Stimulated activated CD8-positive, alpha-beta memory T cell treated with anti-CD3 and anti-CD28 coated beads, Interleukin-7, amount 100 ng/mL, for 4 hours (primary cell): ENCODE measurements around the gene SHB.

Experiments
- DNase-seq, 2 donors: peaks; one replicate each; pipeline ENCODE4 v3.0.0-alpha.2; 2020; ENCODE audit warnings: low read depth in 2 of 2

Gene SHB

GRCh38 chr9:38008168-38009034 lies 60.6 kb downstream of the SHB start:
- DNase-seq = peak; percentile 34 to 44

- DNase-seq = no peak
Measured at GRCh38 chr9:38007016-38007415, 62.0 kb downstream of the SHB start.

- no peak for DNase-seq
Measured at GRCh38 chr9:38006163-38006562, 62.9 kb downstream of the SHB start.

- DNase-seq = no peak
Measured at GRCh38 chr9:38004809-38005560, 64.0 kb downstream of the SHB start.

GRCh38 chr9:38003946-38004808 lies 64.8 kb downstream of the SHB start:
- DNase-seq = no peak

- no peak for DNase-seq
Measured at GRCh38 chr9:38003230-38003629, 65.8 kb downstream of the SHB start.

GRCh38 chr9:38001430-38001829 lies 67.6 kb downstream of the SHB start:
- DNase-seq = no peak

- no peak for DNase-seq
Measured at GRCh38 chr9:38000735-38001134, 68.3 kb downstream of the SHB start.

- no peak for DNase-seq
Measured at GRCh38 chr9:38000332-38000731, 68.7 kb downstream of the SHB start.

- DNase-seq = no peak
Measured at GRCh38 chr9:37999588-38000189, 69.3 kb downstream of the SHB start.

- DNase-seq = no peak
Measured at GRCh38 chr9:37998881-37999587, 70.0 kb downstream of the SHB start.

GRCh38 chr9:37997636-37998374 lies 71.2 kb downstream of the SHB start:
- DNase-seq = no peak

- no peak for DNase-seq
Measured at GRCh38 chr9:37996819-37997217, 72.2 kb downstream of the SHB start.

- DNase-seq = no peak
Measured at GRCh38 chr9:37995961-37996818, 72.8 kb downstream of the SHB start.

- no peak for DNase-seq
Measured at GRCh38 chr9:37995348-37995737, 73.7 kb downstream of the SHB start.

GRCh38 chr9:37994639-37995347 lies 74.2 kb downstream of the SHB start:
- DNase-seq = no peak

GRCh38 chr9:37992924-37993349 lies 76.1 kb downstream of the SHB start:
- DNase-seq = no peak

GRCh38 chr9:37990404-37991015 lies 78.5 kb downstream of the SHB start:
- DNase-seq = no peak
